ENCODE data around the gene EZH1. TPM values are rescaled to one million over a fixed set of nuclear protein-coding genes. Genes with fewer than 3 reads are reported as not detected.
A peak's percentile ranks its signal among the peaks of the same experiment; 100 is the strongest.
"Not testable (repeated sequence)": the region's sequence is repeated elsewhere in the genome, so short reads cannot be mapped to it uniquely, and the experiment has no call there.

EZH1 gene
- total and polyA plus RNA-seq, 2 donors = 32.9 to 40.4 TPM

- Histone ChIP-seq H3K27ac (ENCODE audit: low read depth) (no peak overlapping the region), H3K4me1 (ENCODE audit: insufficient read depth) (peaks cover 1% of the 10 kb centered on the region), H3K36me3 (ENCODE audit: insufficient read depth) (peaks cover 3% of the 10 kb centered on the region), H3K4me3 (ENCODE audit: low read depth, low read length) (no peak overlapping the region)
- no peak for DNase-seq (ENCODE audit: extremely low spot score)
- 79% methylated on average over 50 of the region's 50 CpGs for WGBS
Observed at GRCh38 chr17:42670789-42671657, 73.8 kb downstream of the EZH1 start.

GRCh38 chr17:42669977-42670788 lies 74.7 kb downstream of the EZH1 start:
- Histone ChIP-seq H3K27ac (ENCODE audit: low read depth) (peak overlapping the region; percentile 33), H3K4me1 (ENCODE audit: insufficient read depth) (peaks cover 1% of the 10 kb centered on the region), H3K4me3 (ENCODE audit: low read depth, low read length) (no peak overlapping the region), H3K36me3 (ENCODE audit: insufficient read depth) (peaks cover 3% of the 10 kb centered on the region)
- WGBS = 55% methylated on average over 87 of the region's 87 CpGs
- no peak for DNase-seq (ENCODE audit: extremely low spot score)

GRCh38 chr17:42669705-42669976 lies 75.2 kb downstream of the EZH1 start:
- DNase-seq (ENCODE audit: extremely low spot score) = no peak
- Histone ChIP-seq H3K4me3 (ENCODE audit: low read depth, low read length) (no peak overlapping the region), H3K27ac (ENCODE audit: low read depth) (no peak overlapping the region), H3K4me1 (ENCODE audit: insufficient read depth) (peaks cover 1% of the 10 kb centered on the region), H3K36me3 (ENCODE audit: insufficient read depth) (peaks cover 3% of the 10 kb centered on the region)
- 73% methylated on average over 12 of the region's 12 CpGs for WGBS

GRCh38 chr17:42667088-42667951 lies 77.5 kb downstream of the EZH1 start:
- 33% methylated on average over 7 of the region's 7 CpGs for WGBS
- peak overlapping the region; percentile 55 for H3K27ac ChIP-seq (ENCODE audit: low read depth)
- DNase-seq (ENCODE audit: extremely low spot score) = no peak
- peaks cover 3% of the 10 kb centered on the region for H3K36me3 ChIP-seq (ENCODE audit: insufficient read depth)
- H3K4me3 ChIP-seq (ENCODE audit: low read depth, low read length) = no peak overlapping the region
- peaks cover 1% of the 10 kb centered on the region for H3K4me1 ChIP-seq (ENCODE audit: insufficient read depth)

GRCh38 chr17:42666126-42666525 lies 78.7 kb downstream of the EZH1 start:
- not testable (repeated sequence) for DNase-seq (ENCODE audit: extremely low spot score); H3K4me1 ChIP-seq (ENCODE audit: insufficient read depth); H3K36me3 ChIP-seq (ENCODE audit: insufficient read depth); H3K27ac ChIP-seq (ENCODE audit: low read depth); H3K4me3 ChIP-seq (ENCODE audit: low read depth, low read length)
- 91% methylated on average over 14 of the region's 16 CpGs for WGBS

- H3K36me3 ChIP-seq (ENCODE audit: insufficient read depth) = no peaks in the 10 kb centered on the region
- 85% methylated on average over 14 of the region's 14 CpGs for WGBS
- DNase-seq (ENCODE audit: extremely low spot score) = no peak
- no peak overlapping the region for H3K4me3 ChIP-seq (ENCODE audit: low read depth, low read length)
- H3K27ac ChIP-seq (ENCODE audit: low read depth) = no peak overlapping the region
- peaks cover 1% of the 10 kb centered on the region for H3K4me1 ChIP-seq (ENCODE audit: insufficient read depth)
Observed at GRCh38 chr17:42665581-42666001, 79.2 kb downstream of the EZH1 start.

GRCh38 chr17:42660692-42661345 lies 84.0 kb downstream of the EZH1 start:
- H3K4me1 ChIP-seq (ENCODE audit: insufficient read depth) = no peaks in the 10 kb centered on the region
- H3K4me3 ChIP-seq (ENCODE audit: low read depth, low read length) = no peak overlapping the region
- 59% methylated on average over 7 of the region's 7 CpGs for WGBS
- H3K36me3 ChIP-seq (ENCODE audit: insufficient read depth) = no peaks in the 10 kb centered on the region
- H3K27ac ChIP-seq (ENCODE audit: low read depth) = no peak overlapping the region
- DNase-seq (ENCODE audit: extremely low spot score) = no peak

- 35% methylated on average over 6 of the region's 14 CpGs for WGBS
- not testable (repeated sequence) for H3K27ac ChIP-seq (ENCODE audit: low read depth); DNase-seq (ENCODE audit: extremely low spot score); H3K4me3 ChIP-seq (ENCODE audit: low read depth, low read length); H3K36me3 ChIP-seq (ENCODE audit: insufficient read depth); H3K4me1 ChIP-seq (ENCODE audit: insufficient read depth)
Observed at GRCh38 chr17:42659932-42660274, 84.9 kb downstream of the EZH1 start.

GRCh38 chr17:42659079-42659931 lies 85.5 kb downstream of the EZH1 start, which contains the start of gene TUBG2:
Gene TUBG2, plus strand, starts transcription at chr17:42659284. Its CDS starts 220 bp downstream, at chr17:42659504.
- DNase-seq (ENCODE audit: extremely low spot score) = no peak
- Histone ChIP-seq H3K36me3 (ENCODE audit: insufficient read depth) (no peaks in the 10 kb centered on the region), H3K4me1 (ENCODE audit: insufficient read depth) (no peaks in the 10 kb centered on the region), H3K4me3 (ENCODE audit: low read depth, low read length) (peak within 1 kb of the TSS; percentile 54), H3K27ac (ENCODE audit: low read depth) (peak within 1 kb of the TSS; percentile 31)
- 2% methylated on average over 59 of the region's 59 CpGs for WGBS

- WGBS = 74% methylated on average over 9 of the region's 9 CpGs
- Histone ChIP-seq H3K4me3 (ENCODE audit: low read depth, low read length) (no peak overlapping the region), H3K27ac (ENCODE audit: low read depth) (no peak overlapping the region), H3K4me1 (ENCODE audit: insufficient read depth) (no peaks in the 10 kb centered on the region), H3K36me3 (ENCODE audit: insufficient read depth) (no peaks in the 10 kb centered on the region)
- no peak for DNase-seq (ENCODE audit: extremely low spot score)
Observed at GRCh38 chr17:42657824-42658588, 86.8 kb downstream of the EZH1 start.

- Histone ChIP-seq H3K4me1 (ENCODE audit: insufficient read depth) (no peaks in the 10 kb centered on the region), H3K36me3 (ENCODE audit: insufficient read depth) (no peaks in the 10 kb centered on the region), H3K4me3 (ENCODE audit: low read depth, low read length) (no peak overlapping the region), H3K27ac (ENCODE audit: low read depth) (no peak overlapping the region)
- 46% methylated on average over 2 of the region's 2 CpGs for WGBS
- DNase-seq (ENCODE audit: extremely low spot score) = no peak
Observed at GRCh38 chr17:42655528-42655927, 89.3 kb downstream of the EZH1 start.

Data from urinary bladder (tissue), 4 donors.